Liver (tissue), 3 donors: ENCODE results near the gene SCN1A.

Source experiments
- CTCF ChIP-seq: fragments of 150-350 bp; IDR thresholded peaks from 2 replicates; pipeline ENCODE4 v1.5.1; 2017; ENCODE audit warnings: improper control_type of control experiment, low read depth, low read length; ENCODE audit not compliant: missing input control
- TAF1 ChIP-seq: conservative IDR thresholded peaks from 2 replicates; pipeline ENCODE4 v1.6.1; 2016; ENCODE audit warnings: antibody characterized with exemption, mild to moderate bottlenecking
- YY1 ChIP-seq: IDR thresholded peaks from 2 replicates; pipeline ENCODE4 v1.6.1; 2016; ENCODE audit warnings: antibody characterized with exemption, mild to moderate bottlenecking
- donor health status: healthy.
- donor health status: healthy.

- TF ChIP-seq TAF1, result no peak
- TF ChIP-seq CTCF, result no peak
- TF ChIP-seq YY1, result no peak
Observed at GRCh38 chr2:166137331-166137730, 9.5 kb upstream of the SCN1A start.
